Keratinocyte (primary cell): ENCODE data around the gene ZNF207. TPM values are rescaled to one million over a fixed set of nuclear protein-coding genes. Genes with fewer than 3 reads are reported as not detected.

ENCODE experiments used
- DNase-seq: peaks from one replicate; pipeline ENCODE4 v3.0.0-alpha.2; 2011; ENCODE audit warnings: low read depth, missing footprints, low spot score
- FAIRE-seq: peaks from 2 replicates; lab custom pipeline; 2011; peaks lifted over from hg19 to GRCh38; lab: Jason Lieb, UNC
- H2AFZ ChIP-seq: 2 replicates; pipeline ENCODE4 v1.6.0; 2012; ENCODE audit warnings: low read length, control low read depth, inconsistent platforms; ENCODE audit not compliant: control insufficient read depth
- H3K27ac ChIP-seq: 2 replicates; pipeline ENCODE4 v1.5.1; 2011; ENCODE audit warnings: low read length; ENCODE audit not compliant: control insufficient read depth, insufficient read depth
- H3K27me3 ChIP-seq: 3 replicates; pipeline ENCODE4 v1.6.0; 2011; ENCODE audit warnings: low read length; ENCODE audit not compliant: control insufficient read depth, insufficient read depth; ENCODE audit errors: extremely low read depth
- H3K36me3 ChIP-seq, 2 experiments: 2 replicates in 1 of 2; 3 replicates in 1 of 2; pipeline ENCODE4 v1.5.1; 2011; ENCODE audit warnings: low read length in 2 of 2, mild to moderate bottlenecking in 1 of 2; ENCODE audit not compliant: control insufficient read depth in 2 of 2, insufficient read depth in 2 of 2; ENCODE audit errors: extremely low read depth in 1 of 2
- H3K4me1 ChIP-seq: 3 replicates; pipeline ENCODE4 v1.5.1; 2011; ENCODE audit warnings: low read length; ENCODE audit not compliant: control insufficient read depth, insufficient read depth; ENCODE audit errors: extremely low read depth
- H3K4me2 ChIP-seq: 3 replicates; pipeline ENCODE4 v1.6.0; 2011; ENCODE audit warnings: low read depth, low read length; ENCODE audit not compliant: control insufficient read depth, insufficient read depth; ENCODE audit errors: extremely low read depth
- H3K4me3 ChIP-seq, 3 experiments: fragments of 200-600 bp in 1 of 3; sonication (generic) in 1 of 3; 2 replicates in 2 of 3; 3 replicates in 1 of 3; pipeline ENCODE4 v1.5.1; 2011 to 2016; ENCODE audit warnings: low read length in 3 of 3, mild to moderate bottlenecking in 3 of 3, control low read depth in 2 of 3, inconsistent platforms in 1 of 3, low read depth in 1 of 3, mixed read lengths in 1 of 3, mixed run types in 1 of 3, moderate library complexity in 1 of 3; ENCODE audit not compliant: control insufficient read depth in 2 of 3, insufficient read depth in 2 of 3; ENCODE audit errors: extremely low read depth in 1 of 3
- H3K79me2 ChIP-seq: 2 replicates; pipeline ENCODE4 v1.6.0; 2012; ENCODE audit warnings: low read length; ENCODE audit not compliant: control insufficient read depth, insufficient read depth
- H3K9ac ChIP-seq: 3 replicates; pipeline ENCODE4 v1.6.0; 2011; ENCODE audit warnings: low read length; ENCODE audit not compliant: control insufficient read depth, insufficient read depth; ENCODE audit errors: extremely low read depth
- H3K9me1 ChIP-seq: 3 replicates; pipeline ENCODE4 v1.6.0; 2011; ENCODE audit warnings: low read length; ENCODE audit not compliant: control insufficient read depth, insufficient read depth; ENCODE audit errors: extremely low read depth
- H3K9me3 ChIP-seq: 2 replicates; pipeline ENCODE4 v1.5.1; 2012; ENCODE audit warnings: low read depth, low read length; ENCODE audit not compliant: control insufficient read depth
- H4K20me1 ChIP-seq: 3 replicates; pipeline ENCODE4 v1.6.0; 2011; ENCODE audit warnings: low read length; ENCODE audit not compliant: control insufficient read depth, insufficient read depth; ENCODE audit errors: extremely low read depth
- CTCF ChIP-seq, 3 experiments: IDR thresholded peaks in 1 of 3; conservative IDR thresholded peaks in 1 of 3; optimal IDR thresholded peaks in 1 of 3; 2 replicates in 2 of 3; 3 replicates in 1 of 3; pipeline versions ENCODE3 to v1.5.1; 2011; ENCODE audit warnings: low read length in 3 of 3, mild to moderate bottlenecking in 3 of 3, moderate library complexity in 2 of 3, control low read depth in 1 of 3, inconsistent platforms in 1 of 3; ENCODE audit not compliant: insufficient read depth in 2 of 3; ENCODE audit errors: extremely low read depth in 1 of 3
- EZH2 ChIP-seq: IDR thresholded peaks from one replicate; pipeline ENCODE4 v1.6.1; 2012; ENCODE audit warnings: inconsistent platforms, mild to moderate bottlenecking, low read length, moderate library complexity
- dilution Hi-C: fragments of 300-500 bp; cut with MboI; formaldehyde crosslinking; loops from one replicate; pipeline ENCODE4 v1.7.0; 2020; ENCODE audit warnings: low sequenced_read_pairs; ENCODE audit not compliant: extremely low pct_ligation_motif_present
- polyA plus RNA-seq, 5 experiments: library from polyadenylated mRNA; depleted of rRNA in 3 of 5; stranded (reverse) in 3 of 5; stranded (forward) in 1 of 5; unstranded in 1 of 5; fragments of >200 nt; gene quantifications; 1 replicate in 1 of 5; 2 replicates in 3 of 5; 3 replicates in 1 of 5; pipeline versions ENCODE4 v1.2.1 to v1.2.3, GENCODE V29; 2011 to 2012; ENCODE audit warnings: missing spikeins in 2 of 5, low read depth in 1 of 5, low replicate concordance in 1 of 5
- small RNA-seq, 3 experiments: library from RNA; depleted of rRNA; stranded (forward); fragments of <200 nt; gene quantifications; one replicate each; pipeline ENCODE3, GENCODE V24; 2012; ENCODE audit warnings: low read depth in 3 of 3, low replicate concordance in 1 of 3; ENCODE audit not compliant: insufficient read length in 3 of 3

The ZNF207 gene
- polyA plus RNA-seq, 1 donor (not counting 4 experiments of a cell fraction or from before 2014, with no cell fraction given) = 172 TPM

GRCh38 chr17:32426894-32427293 lies 76.9 kb downstream of the ZNF207 start:
- Histone ChIP-seq H3K27ac (no peak overlapping the region), H3K9me3 (no peaks in the 10 kb centered on the region), H4K20me1 (no peaks in the 10 kb centered on the region), H3K9me1 (no peaks in the 10 kb centered on the region), H3K79me2 (no peaks in the 10 kb centered on the region), H3K27me3 (no peaks in the 10 kb centered on the region), H3K9ac (no peak overlapping the region), H3K4me3 (no peak overlapping the region), H2AFZ (no peak overlapping the region), H3K36me3 (no peaks in the 10 kb centered on the region), H3K4me2 (no peak overlapping the region), H3K4me1 (no peaks in the 10 kb centered on the region)
- TF ChIP-seq EZH2 (no peak), CTCF (optimal IDR thresholded peaks at IDR 0.05 in 1 of 3, IDR thresholded peaks at IDR 0.05 in 1 of 3, conservative IDR thresholded peaks at IDR 0.05 in 1 of 3; ENCODE audit: extremely low read depth in 1 of 3, insufficient read depth in 2 of 3, low read length in 3 of 3) (no peak)
- FAIRE-seq (no peak), DNase-seq (no peak)
- dilution Hi-C loops = no loop called here

GRCh38 chr17:32429598-32429997 lies 79.6 kb downstream of the ZNF207 start:
- Histone ChIP-seq H3K36me3 (no peaks in the 10 kb centered on the region), H3K4me2 (no peak overlapping the region), H3K27me3 (no peaks in the 10 kb centered on the region), H3K9me1 (no peaks in the 10 kb centered on the region), H3K27ac (no peak overlapping the region), H3K9ac (no peak overlapping the region), H2AFZ (no peak overlapping the region), H3K4me1 (no peaks in the 10 kb centered on the region), H4K20me1 (no peaks in the 10 kb centered on the region), H3K4me3 (no peak overlapping the region), H3K9me3 (no peaks in the 10 kb centered on the region), H3K79me2 (no peaks in the 10 kb centered on the region)
- no peak for FAIRE-seq
- dilution Hi-C loops = no loop called here
- DNase-seq = no peak
- TF ChIP-seq EZH2 = no peak
- TF ChIP-seq CTCF (optimal IDR thresholded peaks at IDR 0.05 in 1 of 3, IDR thresholded peaks at IDR 0.05 in 1 of 3, conservative IDR thresholded peaks at IDR 0.05 in 1 of 3; ENCODE audit: extremely low read depth in 1 of 3, insufficient read depth in 2 of 3, low read length in 3 of 3) = no peak

Small RNA genes lying within 50 kb of the gene (small RNA-seq; reads per million reads assigned to genes)
- 0 reads per million in 3 experiments for gene AC005899.6

Other genes with a start within 250 kb of the ZNF207 start
- gene RHOT1, start 207.7 kb upstream of the ZNF207 start, polyA plus RNA-seq = 19.6 to 50.4 TPM (median 34.5 TPM) in 3 replicates
- not detected in 3 replicates for gene RHBDL3, start 84.3 kb upstream of the ZNF207 start, polyA plus RNA-seq
- 12.1 to 18.7 TPM (median 14.7 TPM) in 3 replicates for gene C17orf75, start 8.0 kb upstream of the ZNF207 start, polyA plus RNA-seq
- 85.5 to 121 TPM (median 103 TPM) in 3 replicates for gene PSMD11, start 94.4 kb downstream of the ZNF207 start, polyA plus RNA-seq
- 2.4 to 4.9 TPM (median 2.9 TPM) in 3 replicates for gene CDK5R1, start 136.8 kb downstream of the ZNF207 start, polyA plus RNA-seq